Mesodermal cell (in vitro differentiated cells): ENCODE measurements around the gene TSTD2.

Experiments
- H3K27ac ChIP-seq: 2 replicates; pipeline ENCODE4 v1.7.0; 2013; ENCODE audit warnings: mild to moderate bottlenecking, low read depth, low read length, moderate library complexity; ENCODE audit not compliant: severe bottlenecking
- H3K36me3 ChIP-seq: 2 replicates; pipeline ENCODE4 v1.7.1; 2013; ENCODE audit warnings: mild to moderate bottlenecking, low read length, moderate library complexity; ENCODE audit not compliant: control insufficient read depth, insufficient read depth
- H3K4me1 ChIP-seq: one replicate; pipeline ENCODE4 v1.7.1; 2013; ENCODE audit warnings: mild to moderate bottlenecking, low read length; ENCODE audit not compliant: insufficient read depth, control insufficient read depth, poor library complexity, severe bottlenecking
- H3K4me3 ChIP-seq: 2 replicates; pipeline ENCODE4 v1.7.0; 2013; ENCODE audit warnings: low read length, control low read depth, mild to moderate bottlenecking; ENCODE audit not compliant: insufficient read depth, poor library complexity, severe bottlenecking; ENCODE audit errors: extremely low read depth
- H3K9me3 ChIP-seq: 2 replicates; pipeline ENCODE4 v1.7.1; 2013; ENCODE audit warnings: mild to moderate bottlenecking, low read length, moderate library complexity; ENCODE audit not compliant: control insufficient read depth
- WGBS, 2 experiments: methylation state at CpG; one replicate each; pipeline ENCODE4 v1.1.5; 2013; ENCODE audit warnings: missing lambda C conversion rate in 2 of 2; ENCODE audit not compliant: insufficient coverage in 2 of 2; 5-methylcytosine and 5-hydroxymethylcytosine counted together

TSTD2 gene

DNA sequence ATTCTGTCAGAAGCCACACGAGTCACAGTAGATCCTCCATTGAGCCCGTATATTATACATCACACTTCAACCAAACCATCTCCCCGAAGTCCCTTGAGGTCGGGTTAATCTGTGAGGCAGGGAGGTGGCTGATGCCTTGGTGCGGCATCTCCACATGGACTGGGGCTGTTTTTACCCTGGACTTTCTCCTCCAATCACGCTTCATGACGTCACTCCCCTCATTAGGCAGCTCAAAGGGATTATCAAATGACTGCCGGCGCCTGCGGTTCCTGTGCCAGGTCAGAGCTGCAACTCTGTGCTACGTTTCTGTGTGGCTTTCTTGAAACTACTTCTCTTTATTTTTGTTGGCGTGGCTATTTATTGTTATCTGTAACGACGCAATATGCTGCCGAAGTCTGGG lies 78.0 kb downstream of the TSTD2 start:
- WGBS, 2 experiments = 81 to 91% methylated on average over 10 to 11 of the region's 15 CpGs
- Histone ChIP-seq H3K4me3 (no peak overlapping the region), H3K9me3 (no peaks in the 10 kb centered on the region), H3K27ac (no peak overlapping the region), H3K4me1 (no peaks in the 10 kb centered on the region), H3K36me3 (no peaks in the 10 kb centered on the region)

DNA sequence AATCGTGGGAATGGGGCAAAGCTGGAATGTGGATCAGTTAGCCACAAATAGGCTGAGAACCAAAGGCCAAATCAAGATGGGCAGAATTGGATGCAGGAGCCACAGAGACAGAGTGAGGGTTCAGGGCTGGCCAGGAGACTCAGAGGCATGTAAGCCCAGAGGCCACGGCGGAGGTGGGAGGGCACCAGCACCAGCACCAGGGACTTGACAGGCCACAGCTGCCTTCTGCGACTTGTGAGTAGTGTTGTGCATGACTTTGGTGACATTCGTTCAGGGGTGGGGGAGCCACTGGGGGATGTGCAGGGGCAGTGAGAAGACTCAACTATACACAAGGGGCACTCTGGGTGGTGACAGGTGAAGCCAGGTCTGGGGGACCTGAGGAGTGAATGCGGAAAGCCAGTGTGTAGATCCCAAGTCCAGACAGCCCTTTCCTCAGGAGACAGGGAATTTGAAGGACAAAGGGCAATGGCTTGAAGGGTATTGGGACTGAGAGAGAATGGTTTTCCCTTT lies 78.5 kb downstream of the TSTD2 start:
- H3K36me3 ChIP-seq = no peaks in the 10 kb centered on the region
- 86 to 94% methylated on average over 4 to 6 of the region's 6 CpGs for whole genome bisulfite sequencing, 2 experiments
- no peak overlapping the region for H3K4me3 ChIP-seq
- no peaks in the 10 kb centered on the region for H3K4me1 ChIP-seq
- H3K27ac ChIP-seq = no peak overlapping the region
- no peaks in the 10 kb centered on the region for H3K9me3 ChIP-seq

GRCh38 chr9:97553841-97554240 lies 79.3 kb downstream of the TSTD2 start:
- no peaks in the 10 kb centered on the region for H3K4me1 ChIP-seq
- no peak overlapping the region for H3K4me3 ChIP-seq
- no peak overlapping the region for H3K27ac ChIP-seq
- 87 to 93% methylated on average over 4 of the region's 5 CpGs for WGBS, 2 experiments
- H3K36me3 ChIP-seq = no peaks in the 10 kb centered on the region
- no peaks in the 10 kb centered on the region for H3K9me3 ChIP-seq

DNA sequence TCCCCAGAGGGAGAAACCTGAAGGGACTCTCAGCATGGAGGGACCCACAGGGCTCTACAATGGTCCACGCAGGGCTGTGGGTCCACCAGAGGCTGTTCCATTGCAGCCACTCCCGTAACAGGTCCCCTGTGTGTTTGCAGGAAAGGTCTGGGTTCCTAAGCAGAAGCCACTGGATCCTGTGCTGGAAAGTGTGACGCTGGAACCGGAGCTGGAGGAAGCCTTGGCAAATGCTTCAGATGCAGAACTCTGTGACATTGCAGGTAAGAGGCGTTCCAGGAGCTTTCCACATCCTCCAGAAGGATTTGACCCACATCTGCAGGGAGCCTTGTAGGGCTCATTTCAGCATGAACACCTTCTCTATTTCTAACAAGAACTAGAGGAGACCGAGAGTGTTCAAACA lies 80.0 kb downstream of the TSTD2 start:
- no peaks in the 10 kb centered on the region for H3K36me3 ChIP-seq
- H3K9me3 ChIP-seq = no peaks in the 10 kb centered on the region
- H3K4me3 ChIP-seq = no peak overlapping the region
- no peaks in the 10 kb centered on the region for H3K4me1 ChIP-seq
- WGBS, 2 experiments = 92 to 93% methylated on average over 6 of the region's 6 CpGs
- no peak overlapping the region for H3K27ac ChIP-seq

- WGBS, 2 experiments = 100% methylated on average over 2 of the region's 5 CpGs; no CpG with 5 or more reads in 1 of the 2 experiments
- no peaks in the 10 kb centered on the region for H3K4me1 ChIP-seq
- no peak overlapping the region for H3K4me3 ChIP-seq
- H3K27ac ChIP-seq = no peak overlapping the region
- H3K36me3 ChIP-seq = no peaks in the 10 kb centered on the region
- no peaks in the 10 kb centered on the region for H3K9me3 ChIP-seq
Observed at GRCh38 chr9:97551308-97551707, 81.9 kb downstream of the TSTD2 start.

DNA sequence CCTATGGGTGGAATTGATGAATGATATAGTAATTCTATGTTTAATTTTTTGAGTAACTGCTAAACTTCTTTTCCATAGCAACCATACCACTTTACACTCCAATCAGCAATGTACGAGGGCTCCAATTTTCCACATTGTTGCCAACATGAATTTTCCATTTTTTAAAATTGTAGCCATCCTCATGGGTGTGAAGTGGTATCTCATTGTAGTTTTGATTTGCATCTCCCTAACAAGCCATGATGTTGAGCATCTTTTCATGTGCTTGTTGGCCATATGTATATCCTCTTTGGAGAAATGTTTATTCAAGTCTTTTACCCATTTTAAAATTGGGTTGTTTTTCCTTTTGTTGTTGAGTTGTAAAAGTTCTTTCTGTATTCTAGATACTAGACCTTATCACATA lies 82.8 kb downstream of the TSTD2 start:
- Histone ChIP-seq H3K4me3 (no peak overlapping the region), H3K27ac (no peak overlapping the region), H3K9me3 (no peaks in the 10 kb centered on the region), H3K36me3 (no peaks in the 10 kb centered on the region), H3K4me1 (no peaks in the 10 kb centered on the region)
- no CpG with 5 or more reads among the region's 1 CpG for WGBS, 2 experiments
